HG03108 (cell line): ENCODE measurements around the gene LAMC2.

Experiments
- ATAC-seq: cut with Tn5 transposase; IDR thresholded peaks from one replicate; pipeline ENCODE4 v1.9.1; 2021; ENCODE audit warnings: moderate library complexity; ENCODE audit not compliant: unreplicated experiment

The LAMC2 gene

DNA sequence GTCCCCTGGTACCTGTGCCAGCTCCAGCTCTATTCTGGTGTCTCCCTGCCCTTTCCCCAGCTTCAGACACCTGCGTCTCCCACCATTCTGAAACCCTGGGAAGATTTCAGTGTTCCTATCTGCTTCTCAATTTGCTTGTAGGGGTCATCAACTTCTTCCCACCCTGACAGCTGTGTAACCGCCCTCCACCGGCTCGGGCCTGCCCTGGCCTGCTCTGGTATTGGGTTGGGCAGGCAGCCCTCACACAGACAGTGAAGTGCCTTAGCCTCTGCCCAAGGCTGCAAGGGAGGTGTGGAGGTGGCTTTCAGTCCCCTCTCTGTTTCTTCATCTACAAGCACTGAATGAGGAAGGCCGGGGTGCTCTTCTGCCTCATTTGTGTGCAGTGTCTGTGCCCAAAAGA, 97.2 kb downstream of the LAMC2 start:
- ATAC-seq, result no peak

DNA sequence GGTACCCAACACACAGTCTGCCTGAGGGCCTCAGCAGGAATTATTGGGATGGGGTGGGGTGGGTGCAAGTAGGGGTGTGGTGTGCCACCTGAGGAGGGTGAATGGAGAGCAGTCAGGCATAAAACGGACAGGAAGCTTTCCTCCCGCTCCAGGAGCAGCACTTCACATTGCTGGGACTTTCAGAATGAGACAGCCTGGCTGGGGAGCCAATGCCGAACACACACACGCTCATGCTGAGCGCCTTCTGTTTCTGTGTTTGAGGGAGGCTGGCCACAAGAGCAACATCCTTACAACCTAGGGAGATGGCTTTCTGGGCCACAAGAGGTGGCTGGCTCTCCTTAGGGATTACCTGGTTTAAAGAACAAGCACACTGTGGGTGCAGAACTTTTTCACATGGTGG, 98.0 kb downstream of the LAMC2 start:
- ATAC-seq, result no peak

DNA sequence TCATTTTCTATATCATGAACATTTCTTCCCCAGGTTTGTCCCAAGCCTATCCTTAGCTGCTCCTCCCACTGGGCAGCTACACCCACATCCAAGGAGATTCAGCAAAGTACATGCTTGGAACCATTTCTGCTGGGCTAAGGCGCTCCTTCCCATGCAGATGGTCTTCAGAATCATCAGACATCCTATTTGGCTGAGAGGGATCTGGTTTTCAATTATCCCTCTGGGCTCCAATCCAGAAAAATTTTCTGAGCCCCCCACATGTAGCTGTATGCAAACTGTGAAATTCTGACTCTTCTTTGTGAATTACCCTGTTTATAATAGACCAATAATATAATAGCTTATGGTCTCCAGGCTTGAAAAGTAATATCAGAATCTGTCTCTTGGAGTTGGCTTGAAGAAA, 99.2 kb downstream of the LAMC2 start:
- no peak for ATAC-seq

DNA sequence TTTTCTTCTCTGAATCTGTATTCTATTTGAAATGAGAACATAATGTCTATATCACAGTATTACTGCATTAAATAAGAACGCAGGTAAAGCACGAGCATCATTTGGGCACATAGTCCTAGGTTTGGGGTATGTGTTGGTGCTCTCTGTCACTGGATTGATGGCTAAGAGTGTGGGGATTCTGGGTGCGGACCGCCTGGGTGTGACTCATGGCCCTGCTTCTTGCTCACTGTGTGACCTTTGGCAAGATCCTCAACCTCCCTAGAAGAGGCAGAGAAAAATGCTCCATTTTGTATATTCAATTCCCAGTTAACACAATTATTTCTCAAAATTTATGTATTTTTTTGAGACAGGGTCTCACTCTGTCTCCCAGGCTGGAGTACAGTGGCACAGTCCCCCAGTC, 99.7 kb downstream of the LAMC2 start:
- ATAC-seq, result no peak

DNA sequence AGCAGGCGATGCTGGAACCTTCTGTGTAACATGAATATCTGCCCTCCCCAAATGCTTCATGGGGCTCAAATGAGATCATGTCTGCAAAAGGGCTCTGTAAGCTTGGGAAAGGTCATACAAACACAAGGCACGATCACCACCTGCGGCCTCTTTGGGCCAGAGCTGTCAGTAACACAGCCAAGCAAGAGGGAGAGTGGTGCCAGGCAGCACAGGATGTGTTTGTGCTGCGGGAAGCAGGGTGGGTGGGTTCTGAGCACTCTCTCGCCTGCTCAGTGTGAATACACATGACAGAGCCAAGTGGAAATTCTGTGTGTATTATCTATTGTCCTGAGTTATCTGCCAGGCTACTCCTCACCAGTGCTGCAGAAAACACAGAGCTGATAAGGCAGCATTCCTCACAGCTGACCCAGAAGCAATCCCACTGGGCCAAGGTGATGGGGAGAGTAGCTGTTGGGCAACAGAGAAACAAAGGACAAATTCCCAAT, 101.2 kb downstream of the LAMC2 start:
- no peak for ATAC-seq

DNA sequence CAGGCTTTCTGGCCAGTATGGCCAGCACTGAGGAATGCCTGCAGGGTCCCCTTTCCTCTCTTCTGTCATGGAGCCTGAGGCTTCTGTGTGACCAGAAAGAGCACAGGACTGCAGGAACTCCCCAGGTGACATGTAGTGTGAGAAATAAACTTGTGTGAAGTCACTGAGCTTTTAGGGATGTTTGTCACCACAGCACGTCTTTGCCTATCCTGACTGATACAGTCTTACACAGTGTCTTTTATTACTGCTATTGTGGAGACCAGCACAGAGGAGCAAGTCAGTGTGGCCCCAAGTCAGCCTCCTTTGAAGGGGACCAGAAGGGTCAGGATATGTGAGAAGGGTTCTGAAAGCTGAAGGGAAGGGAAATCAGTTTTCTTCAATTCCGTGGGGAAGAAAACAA, 102.5 kb downstream of the LAMC2 start:
- ATAC-seq, result no peak

DNA sequence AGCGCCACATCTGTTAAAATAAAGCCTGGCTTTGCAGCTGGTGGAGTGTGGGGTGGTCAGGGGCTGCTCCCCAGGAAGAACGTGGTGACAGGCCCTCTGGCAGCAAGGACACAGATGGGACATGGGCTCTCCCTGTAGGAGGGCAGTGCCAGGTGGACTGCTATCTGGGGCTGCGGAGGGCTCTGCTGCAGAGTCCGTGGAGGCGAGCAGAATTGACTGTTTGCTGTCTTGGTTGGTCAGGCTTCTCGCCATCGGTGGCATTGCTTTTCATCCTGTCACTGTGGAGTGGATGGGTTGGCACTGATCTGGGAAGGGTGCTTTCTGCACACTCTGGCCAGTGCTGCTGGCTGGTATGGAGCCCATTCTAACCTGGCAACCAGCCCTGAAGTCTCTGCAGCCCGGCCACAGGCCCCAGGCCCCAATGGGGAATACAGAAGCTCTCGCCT, 103.0 kb downstream of the LAMC2 start:
- no peak for ATAC-seq

DNA sequence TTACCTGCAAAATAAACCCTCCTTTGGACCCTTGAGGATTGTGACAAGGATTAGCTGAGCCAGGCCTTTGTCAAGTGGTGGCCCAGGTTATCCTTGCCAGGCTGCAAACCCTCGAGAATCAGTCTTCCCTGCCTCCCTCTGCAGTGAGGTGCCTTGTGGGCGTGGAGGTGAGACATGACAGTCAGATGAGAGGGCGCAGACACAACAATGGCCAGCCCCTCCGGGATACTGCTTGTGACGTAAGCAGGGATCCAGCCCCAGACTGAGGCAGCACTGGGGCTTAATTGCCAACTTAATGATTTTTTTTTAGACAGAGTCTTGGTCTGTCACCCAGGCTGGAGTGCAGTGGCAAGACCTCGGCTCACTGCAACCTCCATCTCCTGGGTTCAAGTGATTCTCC, 104.6 kb downstream of the LAMC2 start:
- ATAC-seq, result no peak

DNA sequence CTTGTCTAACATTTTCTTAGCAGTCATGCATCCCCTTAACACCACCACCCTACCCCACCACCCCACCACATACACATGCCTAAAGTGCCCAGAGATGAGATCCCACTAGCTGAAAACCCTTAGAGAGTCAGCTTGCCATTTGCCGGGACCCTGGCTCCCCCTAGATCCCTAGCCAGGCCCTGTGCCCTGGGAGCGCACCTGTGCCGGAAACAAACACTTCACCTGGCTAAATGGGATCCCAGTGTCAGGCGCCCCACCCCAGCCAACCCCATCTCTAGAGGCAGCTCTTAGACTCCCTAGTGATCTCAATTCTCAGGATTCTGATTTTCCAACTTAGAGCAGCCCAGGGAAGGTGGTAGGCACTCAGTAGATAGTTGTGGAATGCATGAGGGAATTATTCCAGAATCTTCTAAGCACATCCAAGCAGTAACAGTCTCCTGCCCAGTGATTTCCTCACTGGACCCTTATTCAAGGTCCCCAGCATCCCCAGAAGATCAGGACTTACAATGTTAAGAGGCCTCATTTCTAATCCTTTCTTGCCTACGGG, 105.2 kb downstream of the LAMC2 start:
- no peak for ATAC-seq

DNA sequence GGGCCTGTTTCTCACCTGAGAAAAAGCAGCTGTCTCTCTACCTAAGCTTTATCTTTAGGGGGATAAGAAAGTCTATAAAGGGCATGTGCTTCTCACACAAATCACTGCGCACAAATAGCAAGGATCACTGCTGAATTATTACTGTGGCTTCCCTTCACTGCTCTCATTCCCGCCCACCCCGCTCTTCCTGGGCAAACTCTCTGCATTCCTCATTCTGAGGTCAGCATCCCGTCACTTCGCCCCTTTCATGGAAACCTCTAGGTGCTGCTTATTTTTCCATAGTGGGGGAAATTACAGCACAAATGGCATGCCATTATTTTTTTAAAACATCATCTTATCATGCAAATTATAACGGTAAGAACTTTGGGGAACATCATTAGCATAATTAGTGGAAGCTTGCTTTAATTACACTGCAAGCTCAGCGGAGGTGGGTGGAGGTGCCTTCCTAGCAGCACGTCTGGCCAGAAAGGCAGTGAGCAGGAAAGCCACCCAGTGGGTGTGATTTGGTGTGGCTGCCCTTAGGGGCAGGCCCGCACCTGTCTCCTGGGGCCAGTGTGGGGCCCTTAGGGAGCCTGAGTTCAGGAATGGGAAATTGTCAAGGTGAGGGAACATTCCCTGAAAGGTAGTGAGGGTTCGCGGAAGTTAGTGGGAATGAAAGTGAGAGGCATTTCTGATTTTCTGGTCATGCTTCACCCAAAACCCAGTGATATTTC, 105.9 kb downstream of the LAMC2 start:
- no peak for ATAC-seq

DNA sequence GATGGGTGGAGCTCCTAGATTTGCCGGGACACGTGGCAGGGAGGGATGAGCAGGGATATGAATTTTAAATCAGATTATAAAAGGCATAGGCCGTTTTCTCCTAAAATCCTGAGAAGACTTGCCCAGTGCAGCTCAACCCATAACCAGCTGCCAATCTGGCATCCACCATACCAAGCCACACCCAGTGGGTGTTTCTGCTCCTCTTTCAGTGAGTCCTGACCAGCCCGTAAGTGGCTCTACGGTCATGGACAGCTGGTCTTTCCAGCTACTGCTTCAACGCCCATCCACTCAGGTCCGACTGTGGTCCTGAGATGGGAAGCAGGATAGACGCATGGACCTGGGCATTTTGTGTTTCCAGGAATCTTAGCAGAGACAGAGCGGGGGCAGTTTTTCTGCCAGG, 107.2 kb downstream of the LAMC2 start:
- ATAC-seq, result no peak

DNA sequence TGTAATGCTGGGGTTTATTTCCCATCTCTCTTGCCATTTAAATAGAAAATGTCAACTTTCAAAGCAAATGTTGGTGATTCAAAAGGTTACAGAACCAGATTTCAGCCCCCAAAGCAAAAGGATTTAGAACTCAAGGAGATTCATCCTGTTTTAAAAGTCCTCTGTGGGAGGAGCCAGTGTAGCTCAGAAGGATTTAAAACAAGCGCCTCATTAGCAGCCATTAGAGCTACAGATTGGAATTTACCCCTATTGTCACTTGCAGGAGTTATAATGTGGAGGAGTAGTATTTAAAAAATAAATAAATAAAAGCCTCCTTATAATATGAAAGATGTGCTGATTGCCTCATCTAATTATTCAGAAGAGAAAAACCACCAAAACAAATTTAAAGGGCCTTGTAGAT, 107.8 kb downstream of the LAMC2 start:
- no peak for ATAC-seq
